ENCODE measurements around the gene SH3BP2. TPM values are rescaled to one million over a fixed set of nuclear protein-coding genes. Genes with fewer than 3 reads are reported as not detected.

SH3BP2 gene
- total RNA-seq, 5 donors from 2014 or later (not counting 1 experiment from before 2014, with no cell fraction given): 44.0 to 68.2 (median 49.7) TPM

- H3K4me3 Mint-ChIP-seq: peak overlapping the region in 2 of 3 donors; percentile 1 to 38
- Histone ChIP-seq H3K4me3 (ENCODE audit: control insufficient read depth in 1 of 2, extremely low read depth in 1 of 2, low read length in 1 of 2) (no peak overlapping the region), H3K36me3 (ENCODE audit: control insufficient read depth in 2 of 2, extremely low read depth in 1 of 2, insufficient read depth in 1 of 2, low read length in 1 of 2) (peaks cover 0 to 6% of the 10 kb centered on the region in 2 donors), H3K9me3 (no peaks in the 10 kb centered on the region), H3K27ac (ENCODE audit: low read length) (no peak overlapping the region), H3K4me1 (ENCODE audit: control insufficient read depth in 1 of 2, extremely low read depth in 1 of 2, insufficient read depth in 2 of 2, low read length in 2 of 2) (peaks cover 31 to 36% of the 10 kb centered on the region in 2 experiments), H3K27me3 (replicated peaks in 1 of 2; ENCODE audit: control insufficient read depth in 2 of 2, extremely low read depth in 1 of 2, insufficient read depth in 2 of 2, low read length in 1 of 2) (no peaks in the 10 kb centered on the region)
- peaks cover 5% of the 10 kb centered on the region for H3K36me3 Mint-ChIP-seq
- CTCF ChIA-PET: interaction anchor here in 1 of 2 donors (0.7 kb wide), 1 partner anchor 67 kb away, joined by 7 read pairs; no protein-coding TSS in a partner anchor
- H3K4me1 Mint-ChIP-seq: peaks cover 84 to 90% (median 87%) of the 10 kb centered on the region in 3 donors
- H3K27ac Mint-ChIP-seq: no peak overlapping the region
- H3K27me3 Mint-ChIP-seq: no peaks in the 10 kb centered on the region
- POLR2A ChIA-PET: no interaction called here
- no peak for DNase-seq
- no CpG with 5 or more reads among the region's 1 CpG for WGBS (ENCODE audit: insufficient coverage)
- no peaks in the 10 kb centered on the region for H3K9me3 Mint-ChIP-seq
- ATAC-seq (replicated peaks in 1 of 4): no peak
Measured at GRCh38 chr4:2862528-2862927, 69.6 kb downstream of the SH3BP2 start.

DNA sequence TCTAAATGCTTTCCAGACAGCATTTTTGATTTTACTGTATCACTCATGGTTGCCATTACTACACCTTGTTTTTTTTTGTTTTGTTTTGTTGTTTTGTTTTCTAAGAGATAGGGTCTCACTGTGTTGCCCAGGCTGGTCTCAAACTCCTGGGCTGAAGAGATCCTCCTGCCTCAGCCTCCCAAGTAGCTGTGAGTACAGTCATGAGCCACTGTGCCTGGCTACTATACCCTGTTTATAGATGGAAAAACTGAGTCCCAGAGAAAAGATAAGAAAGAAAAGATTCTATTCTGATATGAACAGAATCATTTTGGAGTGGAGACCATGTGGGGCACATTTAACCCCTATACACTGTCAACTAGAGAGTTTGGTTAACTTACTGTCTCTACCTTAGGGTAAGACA, 70.8 kb downstream of the SH3BP2 start:
- H3K9me3 ChIP-seq: no peaks in the 10 kb centered on the region
- Mint-ChIP-seq H3K4me3 (no peak overlapping the region), H3K27me3 (no peaks in the 10 kb centered on the region), H3K4me1 (peaks cover 85 to 90% (median 88%) of the 10 kb centered on the region in 3 donors), H3K27ac (no peak overlapping the region), H3K36me3 (peaks cover 5% of the 10 kb centered on the region), H3K9me3 (no peaks in the 10 kb centered on the region)
- ATAC-seq (replicated peaks in 1 of 4): no peak
- CTCF ChIA-PET: interaction anchor here in 1 of 2 donors (0.6 kb wide), 1 partner anchor 378 kb away, joined by 3 read pairs; no protein-coding TSS in a partner anchor
- H3K27me3 ChIP-seq (replicated peaks in 1 of 2; ENCODE audit: control insufficient read depth in 2 of 2, extremely low read depth in 1 of 2, insufficient read depth in 2 of 2, low read length in 1 of 2): no peaks in the 10 kb centered on the region
- H3K36me3 ChIP-seq (ENCODE audit: control insufficient read depth in 2 of 2, extremely low read depth in 1 of 2, insufficient read depth in 1 of 2, low read length in 1 of 2): peaks cover 4 to 12% of the 10 kb centered on the region in 2 donors
- H3K4me1 ChIP-seq (ENCODE audit: control insufficient read depth in 1 of 2, extremely low read depth in 1 of 2, insufficient read depth in 2 of 2, low read length in 2 of 2): peaks cover 33 to 34% of the 10 kb centered on the region in 2 experiments
- POLR2A ChIA-PET: no interaction called here
- DNase-seq: no peak
- H3K4me3 ChIP-seq (ENCODE audit: control insufficient read depth in 1 of 2, extremely low read depth in 1 of 2, low read length in 1 of 2): no peak overlapping the region
- no peak overlapping the region for H3K27ac ChIP-seq (ENCODE audit: low read length)

DNA sequence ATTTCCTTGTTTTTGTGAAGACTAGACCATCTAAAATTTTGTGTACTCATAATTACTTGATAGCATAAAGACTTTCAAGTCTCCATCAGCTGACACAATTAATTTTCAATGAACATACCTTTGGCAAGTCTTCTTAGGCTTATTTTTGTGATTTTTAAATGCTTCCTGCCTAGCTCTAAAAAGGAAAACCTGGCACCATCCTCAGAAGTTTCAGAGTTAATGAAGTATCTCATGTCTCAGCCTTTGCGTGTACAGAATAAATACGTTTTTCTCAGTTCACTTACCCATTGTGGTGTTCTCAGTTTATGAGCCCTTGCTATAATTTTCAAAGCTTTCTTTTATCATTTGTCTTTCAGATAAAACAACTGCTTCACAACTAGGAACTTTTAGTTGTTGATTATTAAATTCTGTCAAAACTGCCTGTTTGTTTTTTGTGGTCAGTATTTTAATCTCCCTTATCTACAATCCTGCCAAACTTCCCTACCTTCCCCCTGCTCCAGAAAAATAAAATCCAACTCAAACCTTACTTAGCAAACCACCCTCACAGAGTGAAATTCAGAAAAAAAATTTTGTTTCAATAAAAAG, 72.4 kb downstream of the SH3BP2 start:
- ChIA-PET POLR2A (no interaction called here), CTCF (no interaction called here)
- H3K27ac Mint-ChIP-seq: peak overlapping the region in 1 of 2 donors; percentile 33
- Histone ChIP-seq H3K27ac (ENCODE audit: low read length) (no peak overlapping the region), H3K27me3 (replicated peaks in 1 of 2; ENCODE audit: control insufficient read depth in 2 of 2, extremely low read depth in 1 of 2, insufficient read depth in 2 of 2, low read length in 1 of 2) (no peaks in the 10 kb centered on the region), H3K4me1 (ENCODE audit: control insufficient read depth in 1 of 2, extremely low read depth in 1 of 2, insufficient read depth in 2 of 2, low read length in 2 of 2) (peaks cover 19 to 27% of the 10 kb centered on the region in 2 experiments), H3K36me3 (ENCODE audit: control insufficient read depth in 2 of 2, extremely low read depth in 1 of 2, insufficient read depth in 1 of 2, low read length in 1 of 2) (peaks cover 4 to 9% of the 10 kb centered on the region in 2 donors), H3K4me3 (ENCODE audit: control insufficient read depth in 1 of 2, extremely low read depth in 1 of 2, low read length in 1 of 2) (no peak overlapping the region), H3K9me3 (no peaks in the 10 kb centered on the region)
- no peak for ATAC-seq (replicated peaks in 1 of 4)
- peaks cover 84 to 91% (median 89%) of the 10 kb centered on the region in 3 donors for H3K4me1 Mint-ChIP-seq
- H3K4me3 Mint-ChIP-seq: peak overlapping the region in 1 of 3 donors; percentile 20
- no peak for DNase-seq
- H3K36me3 Mint-ChIP-seq: no peaks in the 10 kb centered on the region
- H3K27me3 Mint-ChIP-seq: no peaks in the 10 kb centered on the region
- H3K9me3 Mint-ChIP-seq: no peaks in the 10 kb centered on the region
- WGBS (ENCODE audit: insufficient coverage): no CpG with 5 or more reads among the region's 2 CpGs

GRCh38 chr4:2866160-2866861, 73.4 kb downstream of the SH3BP2 start:
- 94% methylated on average over 7 of the region's 10 CpGs for WGBS (ENCODE audit: insufficient coverage)
- Mint-ChIP-seq H3K36me3 (no peaks in the 10 kb centered on the region), H3K27me3 (no peaks in the 10 kb centered on the region), H3K4me1 (peaks cover 81 to 91% (median 86%) of the 10 kb centered on the region in 3 donors), H3K27ac (no peak overlapping the region), H3K9me3 (no peaks in the 10 kb centered on the region), H3K4me3 (no peak overlapping the region)
- H3K9me3 ChIP-seq: no peaks in the 10 kb centered on the region
- no peaks in the 10 kb centered on the region for H3K27me3 ChIP-seq (replicated peaks in 1 of 2; ENCODE audit: control insufficient read depth in 2 of 2, extremely low read depth in 1 of 2, insufficient read depth in 2 of 2, low read length in 1 of 2)
- ATAC-seq (replicated peaks in 1 of 4) (no peak), DNase-seq (no peak)
- ChIA-PET POLR2A (no interaction called here), CTCF (no interaction called here)
- peaks cover 4 to 9% of the 10 kb centered on the region in 2 donors for H3K36me3 ChIP-seq (ENCODE audit: control insufficient read depth in 2 of 2, extremely low read depth in 1 of 2, insufficient read depth in 1 of 2, low read length in 1 of 2)
- no peak overlapping the region for H3K4me3 ChIP-seq (ENCODE audit: control insufficient read depth in 1 of 2, extremely low read depth in 1 of 2, low read length in 1 of 2)
- H3K27ac ChIP-seq (ENCODE audit: low read length): no peak overlapping the region
- H3K4me1 ChIP-seq (ENCODE audit: control insufficient read depth in 1 of 2, extremely low read depth in 1 of 2, insufficient read depth in 2 of 2, low read length in 2 of 2): peaks cover 14 to 21% of the 10 kb centered on the region in 2 experiments

- DNase-seq (no peak), ATAC-seq (replicated peaks in 1 of 4) (no peak)
- no peaks in the 10 kb centered on the region for H3K9me3 ChIP-seq
- peaks cover 4 to 9% of the 10 kb centered on the region in 2 donors for H3K36me3 ChIP-seq (ENCODE audit: control insufficient read depth in 2 of 2, extremely low read depth in 1 of 2, insufficient read depth in 1 of 2, low read length in 1 of 2)
- no peak overlapping the region for H3K4me3 ChIP-seq (ENCODE audit: control insufficient read depth in 1 of 2, extremely low read depth in 1 of 2, low read length in 1 of 2)
- peaks cover 81 to 91% (median 86%) of the 10 kb centered on the region in 3 donors for H3K4me1 Mint-ChIP-seq
- no peaks in the 10 kb centered on the region for H3K9me3 Mint-ChIP-seq
- CTCF ChIA-PET: no interaction called here
- no peaks in the 10 kb centered on the region for H3K27me3 Mint-ChIP-seq
- no peak overlapping the region for H3K27ac Mint-ChIP-seq
- H3K27ac ChIP-seq (ENCODE audit: low read length): no peak overlapping the region
- peaks cover 13 to 17% of the 10 kb centered on the region in 2 experiments for H3K4me1 ChIP-seq (ENCODE audit: control insufficient read depth in 1 of 2, extremely low read depth in 1 of 2, insufficient read depth in 2 of 2, low read length in 2 of 2)
- no peak overlapping the region for H3K4me3 Mint-ChIP-seq
- POLR2A ChIA-PET: interaction anchor here in 1 of 2 donors (0.5 kb wide), 1 partner anchor 315 kb away, joined by 10 read pairs; no protein-coding TSS in a partner anchor
- H3K27me3 ChIP-seq (replicated peaks in 1 of 2; ENCODE audit: control insufficient read depth in 2 of 2, extremely low read depth in 1 of 2, insufficient read depth in 2 of 2, low read length in 1 of 2): no peaks in the 10 kb centered on the region
- 91% methylated on average over 4 of the region's 5 CpGs for WGBS (ENCODE audit: insufficient coverage)
- H3K36me3 Mint-ChIP-seq: no peaks in the 10 kb centered on the region
Measured at GRCh38 chr4:2866891-2867290, 74.0 kb downstream of the SH3BP2 start.

GRCh38 chr4:2867758-2868491, 75.0 kb downstream of the SH3BP2 start:
- Mint-ChIP-seq H3K36me3 (no peaks in the 10 kb centered on the region), H3K9me3 (no peaks in the 10 kb centered on the region), H3K4me1 (peaks cover 78 to 84% (median 83%) of the 10 kb centered on the region in 3 donors), H3K27ac (peak overlapping the region in 1 of 2 donors; percentile 60), H3K27me3 (no peaks in the 10 kb centered on the region), H3K4me3 (no peak overlapping the region)
- Histone ChIP-seq H3K36me3 (ENCODE audit: control insufficient read depth in 2 of 2, extremely low read depth in 1 of 2, insufficient read depth in 1 of 2, low read length in 1 of 2) (peaks cover 4 to 9% of the 10 kb centered on the region in 2 donors), H3K4me1 (ENCODE audit: control insufficient read depth in 1 of 2, extremely low read depth in 1 of 2, insufficient read depth in 2 of 2, low read length in 2 of 2) (peaks cover 8 to 9% of the 10 kb centered on the region in 2 experiments), H3K9me3 (no peaks in the 10 kb centered on the region), H3K4me3 (ENCODE audit: control insufficient read depth in 1 of 2, extremely low read depth in 1 of 2, low read length in 1 of 2) (no peak overlapping the region), H3K27ac (ENCODE audit: low read length) (no peak overlapping the region), H3K27me3 (replicated peaks in 1 of 2; ENCODE audit: control insufficient read depth in 2 of 2, extremely low read depth in 1 of 2, insufficient read depth in 2 of 2, low read length in 1 of 2) (no peaks in the 10 kb centered on the region)
- WGBS (ENCODE audit: insufficient coverage): 94% methylated on average over 7 of the region's 10 CpGs
- ATAC-seq (replicated peaks in 1 of 4) (no peak), DNase-seq (no peak)
- CTCF ChIA-PET: no interaction called here
- POLR2A ChIA-PET: interaction anchor here in 1 of 2 donors (0.5 kb wide), 1 partner anchor 316 kb away, joined by 10 read pairs; no protein-coding TSS in a partner anchor

All from T-cell (primary cell).